Mammary epithelial cell (primary cell): Measurements from ENCODE around the gene HSPA5.

ENCODE experiments used
- EZH2 ChIP-seq: IDR thresholded peaks from 2 replicates; pipeline ENCODE4 v1.6.1; 2012; ENCODE audit warnings: low read length, inconsistent platforms, borderline replicate concordance
- TF ChIP-seq, protein P1 (sequence below), 2 donors: IDR thresholded peaks in 1 of 2; conservative IDR thresholded peaks in 1 of 2; 2 replicates each; pipeline ENCODE4 v1.5.1; 2011 to 2012; ENCODE audit warnings: inconsistent platforms in 2 of 2, low read length in 2 of 2, mild to moderate bottlenecking in 2 of 2, control low read depth in 1 of 2, low read depth in 1 of 2; ENCODE audit not compliant: insufficient read depth in 1 of 2; ENCODE audit errors: extremely low read depth in 1 of 2

- TF ChIP-seq, protein P1, sequence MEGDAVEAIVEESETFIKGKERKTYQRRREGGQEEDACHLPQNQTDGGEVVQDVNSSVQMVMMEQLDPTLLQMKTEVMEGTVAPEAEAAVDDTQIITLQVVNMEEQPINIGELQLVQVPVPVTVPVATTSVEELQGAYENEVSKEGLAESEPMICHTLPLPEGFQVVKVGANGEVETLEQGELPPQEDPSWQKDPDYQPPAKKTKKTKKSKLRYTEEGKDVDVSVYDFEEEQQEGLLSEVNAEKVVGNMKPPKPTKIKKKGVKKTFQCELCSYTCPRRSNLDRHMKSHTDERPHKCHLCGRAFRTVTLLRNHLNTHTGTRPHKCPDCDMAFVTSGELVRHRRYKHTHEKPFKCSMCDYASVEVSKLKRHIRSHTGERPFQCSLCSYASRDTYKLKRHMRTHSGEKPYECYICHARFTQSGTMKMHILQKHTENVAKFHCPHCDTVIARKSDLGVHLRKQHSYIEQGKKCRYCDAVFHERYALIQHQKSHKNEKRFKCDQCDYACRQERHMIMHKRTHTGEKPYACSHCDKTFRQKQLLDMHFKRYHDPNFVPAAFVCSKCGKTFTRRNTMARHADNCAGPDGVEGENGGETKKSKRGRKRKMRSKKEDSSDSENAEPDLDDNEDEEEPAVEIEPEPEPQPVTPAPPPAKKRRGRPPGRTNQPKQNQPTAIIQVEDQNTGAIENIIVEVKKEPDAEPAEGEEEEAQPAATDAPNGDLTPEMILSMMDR (conservative IDR thresholded peaks at IDR 0.05 in 1 of 2, IDR thresholded peaks at IDR 0.05 in 1 of 2; ENCODE audit: extremely low read depth in 1 of 2, insufficient read depth in 1 of 2, low read depth in 1 of 2, low read length in 2 of 2), result no peak
- no peak for TF ChIP-seq EZH2
Observed at GRCh38 chr9:125235804-125236519, 5.2 kb downstream of the HSPA5 start.
